Measurements from ENCODE around the gene EPC1.

DNA sequence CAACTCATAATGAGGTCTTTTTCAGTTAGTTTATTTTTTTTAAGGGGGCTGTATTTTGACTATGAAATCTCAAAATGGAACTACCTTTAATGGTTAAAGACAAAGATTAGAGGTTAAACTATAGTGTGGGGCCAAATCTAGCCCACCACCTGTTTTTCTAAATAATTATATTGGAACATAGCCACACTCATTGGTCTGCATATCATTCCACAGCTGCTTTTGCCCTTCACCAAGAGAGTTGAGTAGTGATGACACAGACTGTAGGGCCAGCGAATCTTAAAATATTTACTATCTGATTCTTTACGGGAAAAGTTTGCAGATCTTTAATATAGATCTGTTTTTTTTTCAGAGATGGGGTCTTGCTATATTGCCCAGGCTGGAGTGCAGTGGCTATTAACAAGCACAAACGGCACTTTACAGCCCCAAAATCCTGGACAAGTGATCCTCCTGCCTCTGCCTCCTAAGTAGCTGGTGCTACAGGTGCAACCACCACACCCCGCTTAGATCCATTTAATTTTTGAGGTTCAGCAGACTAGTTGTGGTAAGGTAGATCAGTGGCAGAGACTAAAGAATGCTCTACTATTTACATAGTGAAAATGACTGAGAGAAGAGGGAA, 25.8 kb downstream of the EPC1 start:
- TF ChIP-seq, protein P1, sequence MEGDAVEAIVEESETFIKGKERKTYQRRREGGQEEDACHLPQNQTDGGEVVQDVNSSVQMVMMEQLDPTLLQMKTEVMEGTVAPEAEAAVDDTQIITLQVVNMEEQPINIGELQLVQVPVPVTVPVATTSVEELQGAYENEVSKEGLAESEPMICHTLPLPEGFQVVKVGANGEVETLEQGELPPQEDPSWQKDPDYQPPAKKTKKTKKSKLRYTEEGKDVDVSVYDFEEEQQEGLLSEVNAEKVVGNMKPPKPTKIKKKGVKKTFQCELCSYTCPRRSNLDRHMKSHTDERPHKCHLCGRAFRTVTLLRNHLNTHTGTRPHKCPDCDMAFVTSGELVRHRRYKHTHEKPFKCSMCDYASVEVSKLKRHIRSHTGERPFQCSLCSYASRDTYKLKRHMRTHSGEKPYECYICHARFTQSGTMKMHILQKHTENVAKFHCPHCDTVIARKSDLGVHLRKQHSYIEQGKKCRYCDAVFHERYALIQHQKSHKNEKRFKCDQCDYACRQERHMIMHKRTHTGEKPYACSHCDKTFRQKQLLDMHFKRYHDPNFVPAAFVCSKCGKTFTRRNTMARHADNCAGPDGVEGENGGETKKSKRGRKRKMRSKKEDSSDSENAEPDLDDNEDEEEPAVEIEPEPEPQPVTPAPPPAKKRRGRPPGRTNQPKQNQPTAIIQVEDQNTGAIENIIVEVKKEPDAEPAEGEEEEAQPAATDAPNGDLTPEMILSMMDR (IDR thresholded peaks at IDR 0.05; ENCODE audit: low read length): no peak
- TF ChIP-seq EZH2 (IDR thresholded peaks at IDR 0.05; ENCODE audit: borderline replicate concordance, low read length): no peak
